Uterus (tissue), 2 donors: Measurements from ENCODE around the gene RNF214.

ENCODE experiments used
- CTCF ChIP-seq, 4 experiments: fragments of 200-600 bp in 2 of 4; fragments of 450-650 bp in 2 of 4; sonication (generic) in 2 of 4; IDR thresholded peaks; one replicate each; pipeline ENCODE4 v1.5.1; 2016 to 2019; ENCODE audit warnings: antibody characterized with exemption in 4 of 4, mild to moderate bottlenecking in 2 of 4, moderate library complexity in 1 of 4
- POLR2A ChIP-seq, 2 donors: fragments of 450-650 bp; IDR thresholded peaks; one replicate each; pipeline ENCODE4 v1.6.1; 2016; ENCODE audit warnings: antibody characterized with exemption in 2 of 2, mild to moderate bottlenecking in 1 of 2, moderate library complexity in 1 of 2

- TF ChIP-seq CTCF (IDR thresholded peaks at IDR 0.05) = no peak
- no peak for TF ChIP-seq POLR2A (IDR thresholded peaks at IDR 0.05)
Measured at GRCh38 chr11:117313828-117314768, 81.6 kb downstream of the RNF214 start.
